Measurements from ENCODE around the gene C5orf24.
A peak's percentile ranks its signal among the peaks of the same experiment; 100 is the strongest.
"Not testable (repeated sequence)": the region's sequence is repeated elsewhere in the genome, so short reads cannot be mapped to it uniquely, and the experiment has no call there.

C5orf24 gene

GRCh38 chr5:134864707-134865106 is 18.9 kb downstream of the C5orf24 start:
- no peak for DNase-seq

DNA sequence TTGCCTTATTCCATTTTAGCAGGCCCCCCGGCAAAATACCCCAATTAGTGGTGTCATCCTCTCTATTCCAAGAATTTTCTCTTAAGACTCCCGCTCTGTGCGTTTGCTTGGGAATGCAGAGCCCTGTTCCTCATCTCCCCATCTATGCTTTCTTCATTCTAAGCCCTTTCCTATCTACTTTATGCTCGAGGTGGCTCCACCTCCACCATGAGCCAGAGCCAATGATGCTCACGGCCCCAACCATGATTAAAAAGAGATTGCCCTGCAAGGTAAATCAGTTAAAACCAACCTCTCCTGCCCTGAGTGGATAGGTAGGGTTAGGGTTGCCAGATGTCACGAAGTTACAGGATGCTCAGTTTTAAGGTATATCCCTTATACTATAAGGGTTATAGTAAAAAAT is 27.7 kb downstream of the C5orf24 start:
- DNase-seq, result peak; percentile 36

- DNase-seq, result peak; percentile 87
Observed at GRCh38 chr5:134873987-134874830, 28.4 kb downstream of the C5orf24 start, which contains the start of gene TXNDC15. TSS of gene TXNDC15 (plus strand) at chr5:134874371. CDS start at chr5:134874428, 57 bp downstream.

DNA sequence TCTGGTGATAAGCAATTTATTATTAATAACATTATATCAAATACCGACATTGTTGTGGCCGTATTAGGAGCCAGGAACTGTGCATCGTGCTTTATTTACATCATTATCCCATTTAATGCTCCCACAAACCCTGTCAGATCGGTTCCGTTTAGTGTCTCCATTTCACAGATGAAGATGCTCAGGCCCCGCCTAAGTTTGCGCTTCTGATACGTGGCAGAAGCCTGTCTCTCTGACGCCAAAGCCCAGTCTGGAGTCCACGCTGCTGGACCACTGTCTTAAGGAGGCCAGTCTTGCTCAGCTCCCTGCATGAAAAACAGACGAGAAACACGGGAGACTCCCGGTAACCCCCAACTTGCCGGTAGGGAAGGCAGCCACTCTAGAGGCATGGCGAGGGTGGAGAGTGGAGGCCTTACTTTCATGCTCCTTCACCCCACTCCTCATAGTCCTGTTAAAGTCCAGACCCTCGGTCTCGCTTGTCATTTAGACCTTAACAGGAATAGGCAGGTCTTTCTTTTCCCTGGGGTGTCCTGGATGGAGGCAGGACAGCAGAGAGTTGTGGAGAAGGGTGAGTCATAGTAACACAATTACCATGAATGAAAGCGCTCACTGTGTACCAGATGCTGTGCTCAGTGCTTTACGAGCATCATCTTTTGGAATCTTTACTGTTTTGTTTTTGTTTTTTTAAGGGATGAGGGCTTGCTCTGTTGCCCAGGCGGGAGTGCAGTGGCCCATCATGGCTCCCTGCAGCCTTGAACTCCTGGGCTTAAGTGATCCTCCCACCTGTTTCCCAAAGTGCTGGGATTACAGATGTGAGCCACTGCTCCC is 29.3 kb downstream of the C5orf24 start:
- peak; percentile 61 for DNase-seq

DNA sequence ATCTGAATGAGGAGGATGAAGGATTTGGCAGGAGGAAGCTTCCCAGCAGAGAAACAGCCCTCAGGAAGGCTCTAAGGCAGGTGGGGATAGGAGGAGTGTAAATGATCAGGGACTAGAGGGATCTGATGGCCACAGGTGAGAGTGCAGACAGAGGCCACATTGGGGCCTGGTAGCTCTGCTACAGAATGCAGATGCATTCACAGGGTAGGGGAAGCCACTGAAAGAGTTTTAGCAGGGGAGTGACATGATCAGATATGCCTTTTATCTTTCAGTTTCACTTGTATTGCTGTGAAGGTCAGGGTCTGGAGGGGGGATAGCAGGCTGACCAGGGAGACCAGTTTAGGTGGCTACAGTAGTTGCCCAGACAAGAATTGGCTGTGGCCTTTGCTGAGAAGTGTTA is 31.4 kb downstream of the C5orf24 start:
- DNase-seq, result peak; percentile 75

DNA sequence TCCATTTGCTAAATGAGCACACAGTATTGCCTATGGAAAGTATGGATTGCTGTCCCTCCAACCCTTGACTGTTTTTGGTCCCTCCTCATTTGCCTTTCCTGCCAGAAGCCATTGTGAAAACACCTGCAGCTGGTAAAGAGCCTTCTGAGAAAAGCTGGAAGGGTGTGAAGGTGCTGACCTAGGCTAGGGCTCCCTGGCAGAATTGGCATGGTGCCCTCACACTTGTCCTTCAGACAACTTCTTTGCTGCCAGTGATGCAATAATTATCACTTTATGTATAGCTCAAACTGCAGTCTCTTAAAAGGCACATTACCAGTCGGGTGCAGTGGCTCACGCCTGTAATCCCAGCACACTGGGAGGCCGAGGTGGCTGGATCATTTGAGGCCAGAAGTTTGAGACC is 32.6 kb downstream of the C5orf24 start:
- DNase-seq, result peak; percentile 97

GRCh38 chr5:134879456-134879855 is 33.7 kb downstream of the C5orf24 start:
- no peak for DNase-seq

DNA sequence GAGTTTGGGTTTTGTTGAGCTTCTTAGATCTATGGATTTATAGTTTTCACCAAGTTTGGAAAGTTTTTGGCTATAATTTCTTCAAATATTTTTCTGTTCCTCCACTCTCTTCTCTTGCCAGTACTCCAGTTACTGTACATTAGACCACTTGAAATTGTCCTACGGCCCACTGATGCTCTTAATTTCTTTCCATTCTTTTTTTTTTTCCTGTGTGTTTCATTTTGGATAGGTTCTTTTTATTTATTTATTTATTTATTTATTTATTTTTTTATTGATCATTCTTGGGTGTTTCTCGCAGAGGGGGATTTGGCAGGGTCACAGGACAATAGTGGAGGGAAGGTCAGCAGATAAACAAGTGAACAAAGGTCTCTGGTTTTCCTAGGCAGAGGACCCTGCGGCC is 35.2 kb downstream of the C5orf24 start:
- DNase-seq, result not testable (repeated sequence)

GRCh38 chr5:134881711-134882110 is 35.9 kb downstream of the C5orf24 start:
- not testable (repeated sequence) for DNase-seq

GRCh38 chr5:134887593-134888159 is 41.9 kb downstream of the C5orf24 start:
- no peak for DNase-seq

DNA sequence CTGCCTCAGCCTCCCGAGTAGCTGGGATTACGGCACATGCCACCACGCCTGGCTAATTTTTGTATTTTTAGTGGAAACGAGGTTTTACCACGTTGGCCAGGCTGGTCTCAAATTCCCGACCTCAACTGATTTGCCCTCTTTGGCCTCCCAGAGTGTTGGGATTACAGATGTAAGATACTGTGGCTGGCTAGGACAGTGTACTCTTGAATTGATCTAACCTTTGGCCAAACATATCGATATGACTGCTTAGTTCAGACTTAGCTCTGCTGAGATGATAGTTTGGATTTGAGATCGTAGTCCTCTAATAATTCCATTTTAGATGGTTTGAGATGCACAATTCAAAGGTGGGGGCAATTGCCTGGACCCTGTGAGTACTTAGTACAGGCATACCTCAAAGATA is 43.6 kb downstream of the C5orf24 start:
- no peak for DNase-seq

DNA sequence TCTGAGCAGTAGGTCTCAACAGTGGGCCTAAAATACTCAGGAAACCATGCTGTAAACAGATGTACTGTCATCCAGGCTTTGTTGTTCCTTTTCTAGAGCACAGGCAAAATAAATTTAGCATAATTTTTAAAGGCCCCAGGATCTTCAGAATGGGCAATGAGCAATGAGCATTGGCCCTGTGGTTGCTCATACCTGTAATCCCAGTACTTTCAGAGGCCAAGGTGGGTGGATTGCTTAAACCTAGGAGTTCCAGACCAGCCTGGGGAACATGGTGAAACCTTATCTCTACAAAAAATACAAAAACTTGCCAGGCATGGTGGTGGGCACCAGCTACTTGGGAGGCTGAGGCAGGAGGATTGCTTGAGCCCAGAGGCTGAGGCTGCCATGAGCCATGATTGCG is 45.7 kb downstream of the C5orf24 start:
- no peak for DNase-seq

DNA sequence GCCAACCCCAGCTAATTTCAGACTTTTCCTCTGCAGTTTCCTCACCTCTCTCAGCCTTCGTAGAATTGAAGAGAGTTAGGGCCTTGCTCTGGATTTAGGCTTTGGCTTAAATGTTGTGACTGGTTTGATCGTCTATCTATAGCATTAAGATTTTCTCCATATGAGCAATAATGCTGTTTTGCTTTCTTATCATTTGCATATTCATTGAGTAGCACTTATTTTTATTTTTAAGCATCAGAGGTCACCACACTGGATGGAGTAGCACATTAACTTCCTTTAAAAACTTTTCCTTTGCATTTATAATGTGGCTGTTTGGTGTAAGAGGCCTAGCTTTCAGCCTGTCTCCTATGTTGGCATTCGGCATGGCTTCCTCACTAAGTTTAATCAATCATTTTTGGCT is 46.5 kb downstream of the C5orf24 start:
- DNase-seq, result no peak

- DNase-seq, result no peak
Observed at GRCh38 chr5:134892926-134893325, 47.2 kb downstream of the C5orf24 start.

GRCh38 chr5:134893748-134894505 is 48.2 kb downstream of the C5orf24 start:
- DNase-seq, result no peak

GRCh38 chr5:134902071-134902801 is 56.5 kb downstream of the C5orf24 start:
- peak; percentile 36 for DNase-seq

DNA sequence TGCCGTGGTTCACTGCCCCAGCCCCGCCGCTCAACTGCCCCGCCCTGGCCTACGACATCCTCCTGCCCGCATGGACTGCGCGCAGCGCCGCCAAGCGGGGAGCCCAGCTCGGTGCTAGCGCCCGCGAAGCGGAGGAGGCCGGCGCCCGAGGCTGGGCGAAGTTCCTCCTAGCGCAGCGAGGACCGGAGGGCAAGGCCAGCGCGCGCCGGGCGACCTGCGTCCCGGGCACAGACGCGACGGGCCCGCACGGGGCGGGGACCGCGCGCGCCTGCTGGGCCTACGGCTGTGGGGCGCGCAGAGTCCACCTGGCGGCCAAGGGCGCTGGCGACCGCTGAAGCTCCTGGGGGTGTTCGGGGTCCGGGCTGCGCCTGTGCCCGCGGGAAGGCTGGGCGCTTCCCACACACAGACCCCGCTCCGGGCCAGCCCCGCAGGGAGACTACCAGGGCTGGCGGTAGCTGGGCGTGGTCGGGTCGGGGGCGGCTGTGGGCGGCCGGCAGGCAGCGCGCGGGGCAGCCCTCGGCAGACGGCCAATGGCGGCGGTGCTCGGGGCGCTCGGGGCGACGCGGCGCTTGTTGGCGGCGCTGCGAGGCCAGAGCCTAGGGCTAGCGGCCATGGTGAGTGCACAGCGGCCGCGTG is 59.0 kb downstream of the C5orf24 start, which contains the start of gene PCBD2:
TSS of gene PCBD2 (plus strand) at position 522 of the 636 bp plus-strand sequence. CDS start at position 531, 9 bp downstream.
- DNase-seq, result peak; percentile 96

- peak; percentile 78 for DNase-seq
Observed at GRCh38 chr5:134905246-134905996, 59.7 kb downstream of the C5orf24 start.

DNA sequence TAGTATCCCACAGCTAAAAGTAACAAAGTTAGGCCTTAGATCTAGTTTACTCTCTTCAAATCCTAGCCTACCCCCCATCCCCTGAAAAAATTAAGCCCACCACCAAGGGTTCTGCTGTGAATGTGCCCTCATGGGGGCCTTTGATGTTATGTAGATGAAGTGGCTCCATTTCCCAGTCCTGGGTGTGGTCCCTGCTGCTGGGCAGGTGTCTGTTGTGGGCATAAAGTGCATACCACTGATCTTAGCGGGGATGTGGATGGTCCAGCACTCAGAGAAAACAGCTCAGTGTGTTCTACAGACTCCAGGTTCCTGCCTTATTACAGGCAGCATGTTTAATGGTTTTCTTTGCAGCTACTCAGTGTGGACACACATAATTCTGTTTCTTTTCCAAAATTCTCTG is 61.0 kb downstream of the C5orf24 start:
- no peak for DNase-seq

Measured in RPMI8226 (cell line).